Right renal pelvis (tissue), 4 donors: ENCODE results near the gene TP53I11. TPM values are rescaled to one million over a fixed set of nuclear protein-coding genes. Genes with fewer than 3 reads are reported as not detected.

Experiments used
- DNase-seq, 4 donors: peaks; one replicate each; pipeline ENCODE4 v3.0.0-alpha.2; 2013; ENCODE audit warnings: low read depth in 4 of 4, low spot score in 3 of 4, missing footprints in 1 of 4
- polyA plus RNA-seq, 4 donors: library from polyadenylated mRNA; unstranded; fragments of 120-200 nt; gene quantifications; one replicate each; pipeline ENCODE4 v1.2.1, GENCODE V29; 2013; ENCODE audit not compliant: insufficient read length in 4 of 4

TP53I11 gene
- polyA plus RNA-seq, 4 donors = 66.0 to 83.0 (median 74.4) TPM

DNA sequence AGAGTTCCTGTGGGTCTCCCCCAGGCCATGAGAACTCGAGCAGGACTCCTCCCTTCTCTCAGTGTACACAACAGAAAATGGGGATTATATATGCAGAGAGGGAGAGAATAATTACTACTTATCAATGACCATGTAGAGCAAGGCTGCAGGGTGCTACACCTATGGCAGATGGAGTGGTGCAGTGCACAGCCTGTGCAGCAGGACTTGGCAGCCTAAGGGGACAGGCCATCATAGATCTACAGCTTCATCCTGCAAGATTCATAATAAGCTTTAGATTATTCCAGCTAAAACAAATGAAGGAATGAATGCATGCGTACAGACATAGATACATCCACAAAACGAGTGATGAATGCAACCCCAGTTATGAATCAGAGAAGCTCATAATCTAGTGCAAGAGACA, 8.4 kb upstream of the TP53I11 start:
- DNase-seq = no peak

DNA sequence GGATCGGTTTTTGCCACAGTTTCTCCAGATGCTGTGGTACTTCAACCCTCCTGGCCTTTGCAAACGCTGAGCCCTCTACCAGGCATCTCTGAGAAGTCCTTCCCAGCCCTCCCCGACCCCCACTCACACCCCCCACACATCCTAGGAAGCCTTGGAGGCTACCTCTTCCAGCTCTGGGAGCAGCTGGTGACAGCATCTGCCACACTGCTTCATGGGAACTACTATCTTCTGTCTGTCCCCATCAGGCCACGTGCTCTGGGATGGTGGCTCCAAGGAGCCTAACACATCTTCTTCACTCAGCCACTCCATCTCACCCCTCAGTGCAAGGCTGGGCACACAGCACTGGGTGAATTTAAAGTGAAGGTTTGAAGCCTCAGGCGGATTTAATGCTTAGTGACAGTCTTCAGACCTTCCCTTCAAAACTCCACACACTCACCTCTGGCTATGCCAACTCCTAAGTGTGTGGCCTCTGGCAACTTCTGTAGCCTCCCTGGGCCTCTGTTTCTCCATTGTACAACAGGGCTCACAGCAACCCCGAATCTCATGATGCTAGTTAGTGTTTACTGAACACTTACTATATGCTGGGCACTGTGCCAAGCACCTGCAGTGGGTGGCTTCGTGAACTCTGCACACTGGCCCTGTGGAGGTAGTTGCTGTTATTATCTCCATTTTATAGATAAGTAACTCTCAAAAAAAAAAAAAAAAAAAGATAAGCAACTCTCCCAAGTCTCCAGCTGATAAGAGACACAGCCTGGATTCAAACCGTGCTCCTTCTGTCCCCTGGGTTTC, 7.3 kb upstream of the TP53I11 start:
- DNase-seq = no peak

DNA sequence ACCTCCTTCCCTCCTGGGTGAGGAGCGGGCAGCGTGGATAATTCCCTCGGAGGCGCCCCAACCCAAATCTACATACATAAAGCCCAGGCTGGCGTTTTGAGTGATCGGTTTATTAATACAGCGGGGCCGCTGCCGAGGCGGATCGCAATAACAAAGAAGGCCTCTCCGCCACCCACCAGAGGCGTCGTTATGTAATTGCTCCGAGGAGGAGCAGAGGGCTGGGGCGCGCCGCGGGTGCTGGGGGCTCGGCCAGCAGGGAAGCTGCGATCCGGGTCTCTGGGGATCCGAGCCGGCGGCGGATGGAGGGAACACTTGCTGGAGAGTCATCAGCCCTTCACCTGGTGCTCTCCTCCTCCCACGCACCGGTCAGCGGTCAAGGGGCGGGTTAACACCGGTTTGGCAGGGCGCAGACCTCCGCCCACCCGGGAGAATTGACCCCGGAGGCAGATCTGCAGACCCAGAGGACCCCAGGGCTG, 6.4 kb upstream of the TP53I11 start:
- no peak for DNase-seq

DNA sequence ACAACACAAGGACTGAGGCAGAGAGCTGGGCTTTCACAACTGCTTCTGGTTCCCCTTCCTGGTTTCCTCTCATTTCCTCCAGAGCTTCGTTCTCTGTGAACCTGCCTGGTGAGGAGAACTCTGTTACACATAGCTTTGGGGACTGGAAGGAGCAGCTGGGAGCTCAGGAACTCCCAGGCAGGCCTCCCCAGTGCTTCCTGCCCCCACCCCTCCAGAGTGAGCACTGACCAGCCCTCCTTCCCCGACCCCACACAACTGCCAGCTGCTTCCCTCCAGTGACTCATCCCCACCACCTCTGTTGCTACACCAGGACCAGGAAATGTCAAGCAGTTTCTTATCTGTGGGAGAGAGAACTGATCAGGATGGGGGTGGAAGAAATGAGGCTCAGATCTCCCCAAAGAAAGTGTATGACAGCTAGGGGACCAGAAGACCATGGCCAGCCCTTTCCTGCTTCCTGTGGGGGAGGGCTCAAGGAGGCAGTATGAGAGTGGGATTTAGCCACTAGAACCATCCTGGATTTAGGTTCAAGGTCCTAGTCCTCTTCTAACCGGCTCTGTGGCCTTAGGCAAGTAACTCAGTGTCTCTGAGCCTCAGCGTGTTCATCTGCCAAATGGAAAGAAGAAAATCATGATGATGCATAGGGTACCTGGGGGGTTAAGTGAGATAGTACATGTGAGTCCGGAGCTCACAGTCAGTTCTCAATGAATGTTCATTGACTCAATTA, 4.5 kb upstream of the TP53I11 start:
- no peak for DNase-seq

DNA sequence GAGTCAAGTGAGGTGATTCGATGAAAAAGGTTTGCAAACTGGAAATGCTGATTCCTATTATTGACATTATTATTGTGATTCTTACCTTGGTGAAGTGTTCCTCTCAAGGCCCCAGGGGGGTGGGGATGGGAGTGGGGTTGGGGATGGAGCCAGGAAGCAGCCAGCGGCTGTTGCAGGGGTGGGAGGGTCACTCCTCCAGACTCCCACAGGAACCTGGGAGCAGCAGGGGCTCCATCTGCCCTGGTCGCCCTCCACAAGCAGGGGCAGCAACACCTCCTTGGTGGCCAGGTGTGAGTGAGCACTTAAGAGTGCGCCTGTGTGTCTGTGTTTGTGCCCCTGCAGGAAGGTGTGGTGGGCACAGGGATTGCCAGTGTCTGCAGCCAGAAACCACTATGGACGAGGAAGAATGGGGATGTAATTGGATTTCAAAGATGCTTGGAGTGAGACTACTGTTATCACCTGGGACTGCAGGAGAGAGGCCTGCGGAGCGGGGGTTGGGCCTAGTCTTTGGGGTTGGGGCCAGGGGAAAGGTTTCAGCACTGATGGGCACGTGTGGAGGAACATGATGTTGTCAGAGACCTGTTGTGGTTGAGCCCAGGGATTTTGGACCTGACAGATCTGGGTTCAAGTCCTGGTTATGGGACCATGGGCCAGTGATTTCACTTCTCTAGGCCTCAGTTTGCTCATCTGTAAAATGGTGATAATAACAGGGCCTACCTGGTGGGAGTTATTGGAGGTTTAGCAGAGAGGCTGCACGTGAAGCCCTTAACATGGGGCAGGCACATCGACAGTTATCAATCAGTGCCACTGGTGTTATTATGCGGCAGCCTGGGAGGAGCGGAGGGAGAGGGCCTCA, 3.6 kb upstream of the TP53I11 start:
- DNase-seq = no peak

DNA sequence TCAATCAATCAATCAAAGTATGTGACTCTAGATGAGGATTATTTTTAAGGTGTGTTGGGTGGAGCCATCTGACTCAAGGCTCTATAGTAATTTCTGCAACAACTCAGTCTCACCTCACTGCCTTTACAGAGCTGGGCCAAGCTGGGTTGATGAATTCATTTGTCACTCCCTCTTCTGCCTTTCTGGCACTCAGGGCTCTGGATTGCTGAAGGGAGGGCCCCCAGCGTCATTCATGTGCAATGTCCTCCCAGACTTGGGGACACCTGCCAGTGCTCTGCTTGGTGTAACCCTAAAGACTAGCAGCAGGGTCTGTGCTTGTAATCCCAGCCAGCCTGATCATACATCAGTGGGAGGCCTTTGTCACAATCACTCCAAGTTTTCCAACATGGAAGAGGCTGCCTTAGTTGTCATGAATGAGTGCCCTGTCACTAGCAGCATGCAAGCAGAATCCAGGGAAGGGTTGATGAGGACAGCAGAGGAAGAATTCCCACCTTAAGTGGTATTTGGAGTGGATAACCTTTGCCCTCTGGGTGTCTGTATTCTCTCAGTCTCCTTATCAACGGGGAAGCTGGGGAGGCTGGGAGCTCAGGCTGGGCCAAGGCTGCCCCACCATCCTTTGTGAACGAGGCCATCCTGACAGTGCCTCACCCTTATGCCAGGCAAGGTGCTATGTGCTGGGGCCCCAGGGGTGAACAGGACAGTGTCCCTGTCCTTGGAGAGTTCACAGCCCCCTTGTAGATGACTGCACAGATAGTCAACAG, 2.0 kb upstream of the TP53I11 start:
- DNase-seq = no peak

DNA sequence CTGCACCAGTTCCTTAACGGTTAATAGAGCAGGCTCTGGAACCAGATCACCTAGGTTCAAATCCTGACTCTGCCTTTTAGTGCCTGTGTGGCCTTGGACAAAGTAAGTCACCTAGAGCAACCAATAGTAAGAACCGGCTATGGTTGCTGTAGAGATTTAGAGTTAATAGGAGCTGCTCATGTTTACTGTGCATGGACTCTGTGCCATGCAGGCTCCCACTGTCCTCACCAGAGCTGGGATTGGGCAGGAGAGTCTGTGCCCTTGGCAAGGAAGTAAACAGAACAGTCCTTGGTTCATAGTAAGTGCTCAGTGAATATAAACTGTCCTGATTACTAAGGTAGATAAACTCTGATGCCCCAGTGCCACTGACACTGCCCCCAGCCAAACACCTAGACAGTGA, 1.4 kb upstream of the TP53I11 start:
- DNase-seq = no peak

DNA sequence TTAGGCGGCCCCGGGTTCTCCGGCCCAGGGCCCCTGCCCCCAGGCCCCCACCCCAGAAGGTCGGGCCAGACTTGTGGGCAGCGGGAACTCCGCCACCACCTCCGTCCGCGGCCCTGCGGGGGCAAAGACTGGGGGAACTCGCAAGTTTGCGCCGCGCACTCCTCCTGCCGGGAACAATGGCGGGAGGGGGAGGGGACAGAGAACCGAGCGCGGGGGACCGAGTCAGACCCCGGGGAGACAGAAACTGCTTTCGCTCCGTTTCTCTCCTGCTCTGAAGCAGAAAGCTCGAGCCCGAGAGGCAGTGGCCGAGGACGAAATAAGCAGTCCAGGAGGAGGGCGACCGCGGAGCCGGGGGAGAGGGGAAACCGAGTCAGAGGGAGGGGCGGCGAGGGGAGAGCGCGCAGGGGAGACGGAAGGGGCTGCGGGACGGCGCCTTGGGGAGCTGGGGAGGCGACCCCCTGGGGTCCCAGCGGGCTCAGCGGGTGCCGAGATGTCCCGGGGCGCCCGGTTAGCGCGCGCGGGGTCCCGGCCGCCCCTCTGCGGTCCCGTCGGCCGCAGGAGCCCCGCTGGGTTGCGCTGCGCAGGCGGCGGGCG, 555 bp downstream of the TP53I11 start:
- DNase-seq = no peak

DNA sequence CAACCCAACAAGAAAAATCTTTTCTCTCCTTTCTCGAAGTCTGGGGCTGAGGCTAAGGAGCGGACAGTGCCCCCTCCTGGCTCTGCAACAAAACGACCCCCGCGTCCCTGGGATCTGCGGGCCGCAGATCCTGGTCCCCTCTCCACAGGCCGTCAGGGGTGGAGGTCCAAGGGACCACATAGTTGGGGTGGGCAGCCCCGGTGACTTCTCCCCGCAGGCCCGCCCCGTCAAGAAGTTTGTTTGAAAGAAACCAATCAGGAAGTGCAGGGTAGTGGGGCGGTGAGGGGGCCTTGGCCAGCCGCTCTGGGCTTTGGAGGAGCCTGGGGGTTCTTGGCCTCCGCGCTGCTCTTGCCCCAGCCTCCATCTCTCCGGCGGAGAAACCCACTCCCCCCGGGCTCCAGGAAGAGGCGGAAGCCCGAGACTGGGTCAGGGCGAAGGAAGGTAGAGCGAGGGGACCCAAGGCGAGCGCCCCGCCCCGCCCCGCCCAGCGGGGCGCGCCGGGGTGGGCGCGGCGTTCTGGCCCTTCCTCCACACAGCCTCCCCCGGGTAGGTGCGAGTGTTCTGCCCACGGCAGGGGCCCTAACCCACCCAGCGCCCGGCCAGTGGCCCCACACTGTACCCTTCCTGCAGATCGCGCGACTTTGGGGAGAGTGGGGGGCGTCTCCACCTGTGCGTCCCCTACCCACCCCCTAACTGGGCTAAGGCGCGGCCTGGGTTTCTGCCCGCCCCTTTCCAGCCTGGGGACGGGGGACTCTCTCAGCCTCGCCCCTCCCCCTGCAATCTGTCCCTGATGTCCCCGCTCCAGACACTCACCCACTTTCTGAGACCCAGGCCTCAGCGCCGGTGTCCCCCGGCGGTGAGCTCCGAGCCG, 1.3 kb downstream of the TP53I11 start:
- peak in 1 of 4 donors; percentile 40 for DNase-seq

DNA sequence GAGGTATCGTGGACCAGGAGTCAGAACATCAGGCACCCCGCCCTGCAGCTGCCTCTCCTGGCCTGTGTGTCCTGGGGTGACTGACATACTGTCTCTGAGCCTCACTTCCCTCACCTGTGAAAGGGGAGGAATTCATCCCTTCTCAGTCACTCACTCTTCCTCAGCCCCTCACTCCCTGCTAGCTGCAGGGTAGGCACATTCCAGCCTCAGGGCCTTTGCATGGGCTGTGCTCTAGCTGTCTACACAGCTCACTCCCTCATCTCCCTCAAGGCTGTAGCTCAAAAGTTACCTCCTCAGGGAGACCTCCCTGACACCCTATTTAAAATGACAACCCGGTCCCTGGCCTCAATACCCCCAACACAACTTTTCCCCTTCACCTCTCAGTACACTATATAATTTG, 2.5 kb downstream of the TP53I11 start:
- no peak for DNase-seq

DNA sequence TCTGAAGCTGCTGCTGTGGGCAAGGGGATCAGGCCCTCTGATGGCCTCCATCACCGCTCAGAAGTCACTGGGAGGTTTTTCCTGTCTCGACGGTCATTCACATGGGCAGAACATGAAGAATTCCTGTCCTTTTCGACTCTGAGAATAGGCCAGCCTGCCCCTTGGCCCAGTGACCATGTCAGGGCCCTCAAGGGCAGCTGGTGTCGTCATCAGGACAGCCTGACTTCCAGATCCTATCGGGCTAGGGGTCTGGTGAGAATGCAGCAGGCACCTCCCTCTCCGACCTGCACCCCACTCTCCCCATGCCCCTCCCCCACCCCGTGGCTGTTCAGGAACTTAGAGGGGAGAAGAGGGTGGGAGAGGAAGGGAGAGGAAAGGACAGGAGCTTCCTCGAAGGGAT, 3.6 kb downstream of the TP53I11 start:
- no peak for DNase-seq

DNA sequence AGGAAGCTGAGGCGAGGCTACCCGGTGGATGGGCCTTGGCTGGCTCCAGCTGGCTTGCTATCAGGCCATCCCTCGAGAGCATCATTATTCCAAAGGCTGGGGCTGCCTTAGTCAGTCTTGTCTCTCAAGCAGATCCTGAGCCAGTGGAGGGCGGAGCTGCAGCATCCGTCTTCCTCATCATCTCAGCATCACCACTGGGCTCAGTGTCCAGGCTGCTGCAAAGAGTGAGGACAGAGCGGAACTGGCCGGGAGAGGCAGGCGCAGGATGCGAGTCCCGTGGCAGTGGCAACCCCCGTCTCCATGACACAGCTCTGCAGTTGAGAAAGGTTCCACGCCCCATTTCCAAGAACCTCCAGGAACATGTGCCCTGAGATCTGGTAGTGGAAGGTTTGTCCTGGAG, 4.4 kb downstream of the TP53I11 start:
- DNase-seq = no peak

DNA sequence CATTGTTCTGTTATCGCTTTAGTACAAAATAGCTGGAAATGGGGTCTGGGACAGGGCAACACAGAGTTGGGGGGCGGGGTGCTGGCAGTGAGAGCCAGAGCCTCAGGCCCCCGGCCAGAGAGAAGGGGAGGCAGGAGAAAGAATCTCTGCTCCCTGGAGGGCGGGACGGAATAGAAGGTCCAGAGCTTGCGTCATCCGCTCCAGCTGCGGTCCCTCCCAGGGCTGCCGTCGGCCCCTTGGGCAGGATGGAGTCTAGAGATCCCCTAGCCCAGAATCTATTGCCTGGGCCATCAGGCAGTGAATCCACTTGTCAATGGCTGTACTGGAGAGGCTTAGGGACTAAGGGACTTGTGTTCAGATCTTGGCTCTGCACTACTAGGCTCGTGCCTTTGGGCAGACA, 5.0 kb downstream of the TP53I11 start:
- DNase-seq = no peak

DNA sequence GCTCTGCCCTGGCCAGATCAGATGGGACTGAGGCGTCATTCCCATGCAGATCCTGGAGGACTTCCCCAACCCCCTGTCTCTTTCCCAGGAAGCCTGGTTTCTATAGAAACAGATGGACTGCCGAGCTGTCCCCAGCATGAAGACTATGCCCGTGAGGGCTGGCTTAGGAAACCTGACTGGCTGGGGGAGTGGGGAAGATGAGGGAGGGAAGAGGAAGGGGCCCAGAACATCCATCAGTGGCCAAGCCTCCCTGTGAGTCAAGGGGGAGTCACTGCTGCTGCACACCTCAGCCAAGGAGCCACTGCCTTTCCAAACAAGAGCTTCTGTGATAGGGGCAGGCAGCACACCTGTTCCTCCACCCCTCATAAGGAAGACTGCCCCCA, 5.8 kb downstream of the TP53I11 start:
- DNase-seq = no peak

DNA sequence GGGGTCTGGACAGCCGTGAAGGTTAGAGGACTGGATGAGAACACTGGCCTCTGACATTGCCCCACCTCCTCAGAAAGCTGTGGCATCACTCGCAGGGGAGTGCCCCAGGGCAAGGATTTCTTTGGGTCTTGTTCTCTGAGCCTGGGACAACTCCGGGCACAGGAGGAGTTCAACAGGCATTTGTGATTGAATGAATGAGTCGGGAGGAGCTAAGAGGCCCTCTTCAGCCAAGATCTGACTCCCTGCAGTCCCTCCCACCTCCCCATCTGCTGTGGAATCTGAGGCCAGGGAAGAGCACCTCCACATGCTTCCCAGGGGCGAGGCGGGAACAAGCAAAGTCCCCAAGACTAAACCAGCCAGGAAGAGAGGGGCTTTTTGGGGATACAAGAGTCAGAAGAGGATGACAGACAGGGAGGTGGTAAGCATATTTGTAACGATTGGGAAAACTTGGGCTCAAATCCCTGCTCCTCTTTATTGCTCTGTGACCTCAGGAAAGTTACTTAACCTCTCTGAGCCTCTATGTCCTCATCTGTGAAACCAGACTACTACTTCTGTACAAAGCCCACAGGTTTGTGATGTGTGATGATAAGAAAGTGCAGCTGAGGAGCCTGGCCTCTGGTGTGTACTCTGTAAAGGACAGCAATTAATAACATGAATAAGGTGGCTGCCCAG, 6.4 kb downstream of the TP53I11 start:
- no peak for DNase-seq

DNA sequence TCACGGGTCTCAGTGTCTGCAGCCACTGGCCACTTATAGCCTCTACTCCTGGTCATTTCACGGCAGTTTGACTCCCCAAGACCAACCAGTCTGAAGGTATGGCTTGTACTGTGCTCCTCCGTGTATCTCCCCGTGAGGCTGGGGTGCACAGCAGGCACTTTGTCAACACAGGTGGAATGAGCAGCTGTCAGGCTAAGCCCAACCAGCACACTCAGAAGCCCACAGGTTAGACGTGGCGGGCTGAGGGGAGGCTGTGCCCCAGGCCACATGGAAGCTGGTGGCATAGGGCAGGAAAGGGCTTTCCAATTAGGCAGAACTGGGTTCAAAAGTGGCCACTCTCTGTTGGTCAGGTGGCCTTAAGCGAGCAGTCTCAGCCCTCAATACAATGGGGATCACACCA, 7.0 kb downstream of the TP53I11 start:
- DNase-seq = no peak

DNA sequence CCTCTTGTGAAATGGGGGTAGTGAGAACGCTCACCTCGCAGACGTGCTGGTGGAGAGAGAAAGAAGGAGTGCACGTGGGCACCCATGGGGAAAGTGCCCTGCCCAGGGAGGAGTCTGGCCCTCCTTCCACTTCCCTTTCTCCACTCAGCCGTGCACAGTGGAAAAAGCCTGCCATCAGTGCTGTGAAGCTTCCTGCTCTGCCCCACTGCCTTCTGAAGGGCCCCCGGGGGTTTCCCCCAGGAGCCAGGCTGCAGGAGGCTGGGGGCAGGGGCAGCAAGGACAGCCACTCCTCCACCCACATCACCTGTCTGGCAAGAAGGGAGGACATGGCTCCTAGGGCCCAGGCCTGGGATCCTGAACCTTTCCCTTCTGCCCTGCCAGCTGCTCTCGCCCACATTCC, 7.6 kb downstream of the TP53I11 start:
- peak in 1 of 4 donors; percentile 36 for DNase-seq
